GM19395 (cell line): ENCODE data around the gene BCL2A1.
A peak's percentile ranks its signal among the peaks of the same experiment; 100 is the strongest.
"Not testable (repeated sequence)": the region's sequence is repeated elsewhere in the genome, so short reads cannot be mapped to it uniquely, and the experiment has no call there.

ENCODE experiments used
- ATAC-seq: cut with Tn5 transposase; IDR thresholded peaks from one replicate; pipeline ENCODE4 v1.9.1; 2021; ENCODE audit warnings: mild to moderate bottlenecking, moderate library complexity; ENCODE audit not compliant: unreplicated experiment

Gene BCL2A1

DNA sequence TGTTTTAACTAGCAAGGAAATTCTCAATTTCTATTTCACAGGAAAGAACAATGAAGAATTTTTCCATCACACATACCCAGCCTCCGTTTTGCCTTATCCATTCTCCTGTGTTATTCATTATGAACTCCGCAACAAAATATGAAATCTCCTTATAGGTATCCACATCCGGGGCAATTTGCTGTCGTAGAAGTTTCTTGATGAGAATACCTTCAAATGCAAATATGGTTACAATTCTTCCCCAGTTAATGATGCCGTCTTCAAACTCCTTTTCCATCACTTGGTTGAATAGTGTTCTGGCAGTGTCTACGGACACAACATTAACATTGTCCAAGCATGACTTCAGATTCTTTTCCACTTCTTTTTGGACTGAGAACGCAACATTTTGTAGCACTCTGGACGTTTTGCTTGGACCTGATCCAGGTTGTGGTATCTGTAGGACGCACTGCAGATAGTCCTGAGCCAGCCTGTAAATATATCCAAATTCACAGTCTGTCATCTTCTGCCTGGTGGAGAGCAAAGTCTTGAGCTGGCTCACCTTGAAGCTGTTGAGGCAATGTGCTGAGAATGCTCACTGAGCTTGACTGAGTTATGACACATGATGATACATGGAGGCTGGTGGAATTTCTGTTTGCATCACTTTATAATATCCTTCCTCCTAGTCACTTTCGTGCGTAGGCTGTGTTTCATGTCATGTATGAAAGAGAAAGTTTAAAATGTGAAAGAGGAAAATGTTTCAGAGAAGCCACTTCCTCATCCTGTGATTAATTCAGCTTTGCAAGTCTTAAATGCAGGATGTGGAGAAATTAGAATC, at the start of gene BCL2A1:
BCL2A1 (minus strand) TSS at position 573 of the 811 bp plus-strand sequence; CDS start at position 496, 77 bp downstream.
- peak; percentile 68 for ATAC-seq

DNA sequence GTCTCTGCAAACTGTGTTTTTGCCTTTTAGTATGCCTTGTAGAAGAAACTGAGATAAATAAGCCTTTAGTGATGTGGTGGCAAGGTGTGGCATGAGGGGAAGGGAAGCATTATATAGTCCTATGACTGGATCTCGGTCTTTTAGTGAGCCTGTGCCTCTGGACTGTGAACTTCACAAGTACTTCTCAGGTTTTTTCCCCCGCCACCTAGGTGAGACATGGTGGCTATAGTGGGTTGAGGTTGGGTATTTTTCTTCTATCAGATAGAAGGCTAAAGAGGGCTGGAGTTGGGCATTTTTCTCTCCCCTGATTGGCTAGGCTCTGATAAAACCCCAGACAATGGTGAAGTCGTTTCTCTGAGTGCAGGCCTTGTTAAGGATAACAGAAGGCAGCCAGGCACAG, 49.7 kb upstream of the BCL2A1 start:
- ATAC-seq, result no peak

DNA sequence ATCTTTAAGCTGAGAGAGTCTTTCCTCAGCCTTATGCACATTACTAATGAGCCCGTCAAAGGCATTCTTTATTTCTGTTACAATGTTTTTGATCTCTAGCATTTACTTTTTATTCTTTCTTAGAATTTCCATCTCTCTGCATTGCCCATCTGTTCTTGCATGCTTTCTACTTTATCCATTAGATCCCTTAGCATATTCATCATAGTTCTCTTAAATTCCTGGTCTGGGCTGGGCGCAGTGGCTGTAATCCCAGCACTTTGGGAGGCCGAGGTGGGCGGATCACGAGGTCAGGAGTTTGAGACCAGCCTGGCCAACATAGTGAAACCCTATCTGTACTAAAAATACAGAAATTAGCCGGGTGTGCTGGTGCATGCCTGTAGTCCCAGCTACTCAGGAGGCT, 49.2 kb upstream of the BCL2A1 start:
- not testable (repeated sequence) for ATAC-seq

DNA sequence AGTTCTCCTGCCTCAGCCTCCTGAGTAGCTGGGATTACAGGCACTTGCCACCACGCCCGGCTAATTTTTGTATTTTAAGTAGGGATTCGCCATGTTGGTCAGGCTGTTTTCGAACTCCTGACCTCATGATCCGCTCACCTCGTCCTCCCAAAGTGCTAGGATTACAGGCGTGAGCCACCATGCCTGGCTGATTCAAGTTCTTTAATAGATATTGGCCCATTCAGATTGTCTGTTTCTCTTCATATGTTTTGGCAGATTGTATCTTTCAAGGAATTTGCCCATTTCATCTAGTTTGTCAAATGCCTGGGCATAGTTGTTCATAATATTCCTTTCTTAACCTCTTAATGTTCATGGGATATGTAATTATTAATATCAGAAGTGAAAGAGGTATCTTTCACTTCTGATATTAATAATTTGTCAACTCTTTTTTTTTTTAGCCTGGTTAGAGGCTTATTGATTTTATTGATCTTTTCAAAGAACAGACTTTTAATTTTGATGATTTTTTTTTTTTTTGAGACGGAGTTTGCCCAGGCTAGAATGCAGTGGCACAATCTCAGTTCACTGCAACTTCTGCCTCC, 48.3 kb upstream of the BCL2A1 start:
- no peak for ATAC-seq

DNA sequence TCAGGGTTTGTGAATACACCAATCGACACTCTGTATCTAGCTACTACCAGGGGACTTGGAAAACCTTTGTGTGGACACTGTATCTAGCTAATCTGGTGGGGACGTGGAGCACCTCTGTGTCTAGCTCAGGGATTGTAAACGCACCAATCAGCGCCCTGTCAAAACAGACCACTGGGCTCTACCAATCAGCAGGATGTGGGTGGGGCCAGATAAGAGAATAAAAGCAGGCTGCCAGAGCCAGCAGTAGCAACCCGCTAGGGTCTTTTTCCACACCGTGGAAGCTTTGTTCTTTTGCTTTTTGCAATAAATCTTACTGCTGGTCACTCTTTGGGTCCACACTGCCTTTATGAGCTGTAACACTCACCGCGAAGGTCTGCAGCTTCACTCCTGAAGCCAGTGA, 46.1 kb upstream of the BCL2A1 start:
- not testable (repeated sequence) for ATAC-seq

DNA sequence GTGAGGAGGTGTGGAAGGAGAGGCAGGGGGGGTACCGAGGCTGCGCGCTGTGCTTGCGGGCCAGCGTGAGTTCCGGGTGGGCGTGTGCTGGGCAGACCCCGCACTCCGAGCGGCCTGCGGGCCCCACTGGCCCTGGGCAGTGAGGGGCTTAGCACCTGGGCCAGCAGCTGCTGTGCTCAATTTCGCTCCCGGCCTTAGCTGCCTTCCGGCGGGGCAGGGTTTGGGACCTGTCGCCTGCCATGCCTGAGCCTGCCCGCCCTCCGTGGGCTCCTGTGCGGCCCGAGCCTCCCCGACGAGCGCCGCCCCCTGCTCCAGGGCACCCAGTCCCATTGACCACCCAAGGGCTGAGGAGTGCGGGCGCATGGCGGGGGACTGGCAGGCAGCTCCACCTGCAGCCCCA, 45.5 kb upstream of the BCL2A1 start:
- not testable (repeated sequence) for ATAC-seq

DNA sequence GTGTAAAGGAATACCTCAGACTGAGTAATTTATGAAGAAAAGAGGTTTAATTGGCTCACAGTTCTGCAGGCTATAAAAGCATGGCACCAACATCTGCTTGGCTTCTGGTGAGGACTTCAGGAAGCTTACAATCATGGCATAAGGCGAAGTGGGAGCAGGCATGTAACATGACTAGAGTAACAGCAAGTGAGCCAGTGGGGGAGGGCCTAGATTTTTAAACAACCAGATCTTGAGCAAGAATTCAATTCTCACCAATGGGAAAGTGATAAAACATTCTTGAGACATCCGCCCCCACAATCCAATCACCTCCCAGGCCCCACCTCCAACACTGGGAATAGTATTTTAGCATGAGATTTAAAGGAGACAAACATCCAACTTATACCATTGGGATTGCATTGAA, 44.2 kb upstream of the BCL2A1 start:
- ATAC-seq, result no peak

DNA sequence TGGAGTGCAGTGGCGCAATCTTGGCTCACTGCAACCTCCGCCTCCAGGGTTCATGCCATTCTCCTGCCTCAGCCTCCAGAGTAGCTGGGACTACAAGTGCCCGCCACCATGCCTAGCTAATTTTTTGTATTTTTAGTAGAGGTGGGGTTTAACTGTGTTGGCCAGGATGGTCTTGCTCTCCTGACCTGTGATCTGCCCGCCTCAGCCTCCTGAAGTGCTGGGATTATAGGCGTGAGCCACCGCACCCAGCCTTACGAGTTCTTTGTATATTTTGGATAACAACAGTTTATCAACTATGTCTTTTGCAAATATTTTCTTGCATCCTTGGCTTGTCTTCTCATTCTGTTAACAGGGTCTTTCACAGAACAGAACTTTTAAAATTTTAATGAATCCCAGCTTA, 43.2 kb upstream of the BCL2A1 start:
- not testable (repeated sequence) for ATAC-seq

DNA sequence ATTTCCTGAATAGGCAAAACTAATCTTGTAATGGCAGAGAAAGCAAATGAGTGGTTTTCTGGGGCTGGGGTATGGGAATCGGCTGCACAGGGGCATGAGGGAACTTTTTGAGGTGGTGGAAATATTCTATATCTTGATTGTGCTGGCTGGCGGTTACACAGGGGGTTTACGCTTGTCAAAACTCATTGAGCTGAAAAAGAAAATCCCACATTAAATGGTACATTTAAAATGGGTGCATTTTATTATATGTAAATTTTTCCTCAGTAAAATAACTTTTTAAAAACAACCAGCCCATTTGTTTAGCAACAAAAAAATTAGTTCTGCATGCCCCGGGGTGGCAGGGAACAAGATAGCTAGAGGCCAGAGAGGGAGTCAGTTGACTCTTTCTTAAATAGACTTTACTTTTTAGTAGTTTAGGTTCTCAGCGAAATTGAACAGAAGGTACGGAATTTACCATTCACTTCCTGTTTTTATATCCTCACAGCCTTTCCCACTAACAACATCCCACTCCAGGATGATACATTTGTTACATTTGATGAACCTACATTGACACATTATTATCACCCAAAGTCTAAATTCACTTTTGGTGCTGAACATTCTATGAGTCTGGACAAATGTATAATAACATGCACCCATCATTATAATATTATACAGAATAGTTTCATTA, 41.2 kb upstream of the BCL2A1 start:
- ATAC-seq, result no peak

DNA sequence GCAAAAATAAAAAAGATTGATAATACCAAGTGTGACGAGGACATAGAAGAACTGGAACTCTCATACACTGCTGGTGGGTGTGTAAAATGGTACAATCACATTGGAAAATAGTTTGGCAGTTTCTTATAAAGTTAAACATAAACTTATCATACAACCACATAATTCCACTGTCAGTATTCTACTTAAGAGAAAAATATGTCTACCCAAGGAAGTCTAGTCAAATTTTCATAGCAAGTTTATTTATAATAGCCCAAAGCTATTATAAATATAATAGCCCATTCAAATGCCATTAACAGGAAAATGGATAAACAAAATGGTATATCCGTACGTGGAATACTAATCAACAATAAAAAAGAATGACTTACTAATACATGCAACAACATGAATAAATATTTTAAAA, 40.6 kb upstream of the BCL2A1 start:
- no peak for ATAC-seq

DNA sequence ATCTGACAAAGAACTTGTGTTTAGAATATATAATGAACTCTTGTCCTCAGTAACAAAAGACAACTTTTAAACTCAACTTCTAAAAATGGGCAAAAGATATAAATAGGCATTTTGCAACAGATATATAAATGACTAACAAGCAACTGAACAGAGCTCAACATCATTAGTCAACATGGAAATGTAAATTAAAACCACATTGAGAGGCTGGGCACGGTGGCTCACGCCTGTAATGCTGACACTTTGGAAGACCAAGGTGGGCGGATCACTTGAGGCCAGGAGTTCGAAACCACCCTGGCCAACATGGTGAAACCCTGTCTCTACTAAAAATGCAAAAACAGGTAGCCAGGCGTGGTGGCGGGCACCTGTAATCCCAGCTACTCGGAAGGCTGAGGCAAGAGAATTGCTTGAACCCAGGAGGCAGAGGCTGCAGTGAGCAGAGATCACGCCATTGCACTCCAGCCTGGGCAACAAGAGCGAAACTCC, 40.1 kb upstream of the BCL2A1 start:
- peak; percentile 50 for ATAC-seq

DNA sequence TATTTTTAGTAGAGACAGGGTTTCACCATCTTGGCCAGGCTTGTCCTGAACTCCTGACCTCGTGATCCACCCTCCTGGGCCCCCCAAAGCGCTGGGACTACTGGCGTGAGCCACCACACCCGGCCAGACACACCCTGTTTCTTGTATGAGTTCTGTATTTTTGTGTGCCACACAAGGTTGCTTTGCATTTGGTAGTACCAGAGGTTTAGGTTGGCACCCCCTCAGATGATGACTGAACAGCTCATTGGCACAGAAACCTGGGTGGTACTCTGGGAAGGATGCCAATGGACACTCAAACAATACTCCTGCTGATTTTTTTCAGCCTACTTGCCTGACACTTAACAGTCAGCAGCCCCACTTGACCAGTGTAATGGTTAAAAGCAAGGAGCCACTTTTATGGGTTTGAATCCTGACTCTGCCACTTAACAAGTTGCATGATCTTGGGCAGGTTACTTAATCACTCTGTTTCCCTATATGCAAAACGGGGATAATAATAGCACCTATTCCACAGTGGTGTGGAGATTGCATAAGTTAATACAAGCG, 39.2 kb upstream of the BCL2A1 start:
- ATAC-seq, result peak; percentile 35

DNA sequence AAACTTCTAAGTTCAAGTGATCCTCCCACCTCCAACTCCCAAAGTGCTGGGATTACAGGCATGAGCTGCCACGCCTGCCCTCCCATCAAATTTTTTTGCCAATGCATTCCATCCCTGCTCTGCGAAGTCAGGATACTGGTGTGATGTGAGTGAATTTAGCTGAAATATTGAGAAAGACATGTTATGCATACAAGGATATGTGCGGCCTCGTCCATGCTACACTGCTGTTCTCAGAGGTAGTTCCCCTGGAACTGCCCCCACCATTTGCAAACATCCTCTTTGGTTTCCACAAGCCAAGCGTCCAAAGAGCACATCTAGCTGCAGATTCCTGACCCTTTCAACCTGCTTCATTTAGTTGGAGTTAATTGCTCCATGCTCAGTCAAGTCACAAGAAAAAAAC, 36.5 kb upstream of the BCL2A1 start:
- ATAC-seq, result no peak

DNA sequence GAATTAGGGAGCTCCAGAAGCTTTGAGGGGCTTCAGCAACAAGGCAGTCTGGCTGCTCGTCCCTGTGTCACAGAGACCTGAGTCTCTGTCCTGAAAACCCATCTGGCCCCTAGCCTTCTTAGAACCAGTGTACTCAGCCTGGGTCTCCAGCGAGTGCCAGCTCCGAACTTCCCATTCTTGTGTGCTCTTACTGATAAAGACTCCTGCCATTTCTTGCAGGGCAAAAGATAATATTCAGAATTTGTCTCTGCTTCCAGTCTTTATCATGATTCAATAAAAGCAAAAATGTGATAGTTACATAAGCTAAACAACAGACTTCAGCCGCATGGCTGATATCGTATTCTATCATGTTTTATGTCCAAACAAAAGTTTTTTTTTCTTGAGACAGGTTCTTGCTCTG, 36.0 kb upstream of the BCL2A1 start:
- ATAC-seq, result no peak

DNA sequence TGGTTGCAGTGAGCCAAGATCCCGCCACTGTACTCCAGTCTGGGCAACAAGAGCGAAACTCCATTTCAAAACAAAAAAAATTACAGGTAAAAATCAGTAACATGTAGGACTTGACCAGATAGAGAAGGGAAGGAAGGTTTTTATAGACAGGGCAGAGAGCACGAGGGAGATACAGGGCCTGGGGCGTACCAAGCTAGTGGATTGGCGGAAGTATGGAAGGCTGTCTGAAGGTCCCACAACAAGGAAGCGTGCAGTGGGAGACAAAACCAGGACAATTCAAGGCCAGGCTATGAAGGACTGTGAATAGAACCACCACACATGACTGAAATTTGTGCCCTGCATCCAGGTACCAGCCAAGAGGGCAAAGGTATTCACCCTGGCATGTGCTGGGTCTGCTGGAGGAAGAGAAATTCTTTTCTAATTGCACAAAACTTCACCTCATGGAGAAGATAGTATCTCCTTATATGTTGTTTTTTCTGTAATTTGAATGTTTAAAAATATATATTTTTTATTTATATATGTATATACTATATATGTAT, 33.0 kb upstream of the BCL2A1 start:
- no peak for ATAC-seq

DNA sequence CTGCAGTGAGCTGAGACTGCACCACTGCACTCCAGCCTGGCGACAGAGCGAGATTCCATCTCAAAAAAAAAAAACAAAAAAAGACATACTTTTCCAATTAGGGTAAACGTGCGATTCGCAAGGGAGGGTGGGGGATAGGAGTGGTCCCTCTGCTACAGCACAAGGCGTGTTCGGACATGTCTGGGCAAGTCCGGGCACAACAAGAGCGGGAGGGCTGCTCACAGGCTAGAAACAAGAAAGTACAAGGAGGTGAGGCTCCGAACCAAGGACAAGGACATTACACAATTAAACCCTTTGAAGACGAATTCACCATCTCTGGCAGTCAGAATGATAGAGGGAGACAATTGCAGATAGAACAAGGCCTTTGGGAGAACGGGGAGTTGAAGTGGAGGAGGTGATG, 32.2 kb upstream of the BCL2A1 start:
- no peak for ATAC-seq

DNA sequence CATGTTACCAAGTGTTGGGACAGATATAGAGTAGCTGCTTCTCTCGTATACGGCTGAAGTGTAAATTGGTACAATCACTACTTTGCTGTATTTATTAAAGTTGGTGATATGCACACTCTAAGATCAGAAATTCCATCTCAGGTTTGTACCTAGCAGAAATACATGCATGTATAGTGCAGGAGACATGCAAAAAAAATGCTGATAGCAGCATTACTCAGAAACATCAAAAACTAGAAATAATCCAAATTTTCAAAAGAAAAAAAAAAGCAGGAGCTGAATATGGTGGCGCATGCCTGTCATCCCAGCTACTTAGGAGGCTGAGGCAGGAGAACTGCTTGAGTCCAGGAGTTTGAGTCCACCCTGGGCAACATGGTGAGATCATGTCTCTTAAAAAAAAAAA, 31.3 kb upstream of the BCL2A1 start:
- ATAC-seq, result no peak

DNA sequence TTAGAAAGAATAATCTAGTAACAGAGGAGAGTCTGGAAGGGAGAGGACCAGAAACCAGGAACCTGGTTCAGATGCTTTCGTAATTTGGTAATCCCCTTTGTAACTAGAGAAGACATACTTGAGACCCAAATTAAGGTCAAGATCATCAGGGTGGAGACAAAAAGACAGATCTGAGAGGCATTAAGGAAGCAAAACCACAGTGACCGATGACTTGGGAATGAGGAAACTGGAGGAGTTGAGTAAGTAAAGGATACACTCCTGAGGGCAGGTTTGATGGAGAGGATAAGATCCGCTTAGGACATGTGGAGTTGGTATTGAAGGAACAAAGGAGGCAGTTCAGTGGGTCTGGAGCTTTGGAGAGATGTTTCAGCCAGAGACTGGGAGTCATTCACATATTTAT, 23.6 kb upstream of the BCL2A1 start:
- ATAC-seq, result no peak

DNA sequence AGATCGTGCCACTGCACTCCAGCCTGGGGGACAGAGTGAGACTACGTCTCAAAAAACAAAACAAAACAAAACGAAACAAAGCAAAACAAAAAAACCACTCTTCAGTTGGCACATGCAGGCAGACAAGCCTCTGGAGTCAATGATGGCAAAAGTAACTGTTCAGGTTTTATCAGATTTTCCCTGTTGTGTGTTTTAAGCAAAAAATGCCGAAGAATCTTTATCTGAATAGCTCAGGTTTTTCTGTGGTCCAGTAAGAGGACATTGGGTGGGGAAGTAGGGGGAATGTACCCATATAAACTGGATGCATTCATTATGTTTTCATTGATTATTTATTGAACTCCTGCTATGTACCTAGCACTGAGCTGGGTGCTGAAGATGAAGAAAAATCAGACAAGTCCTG, 20.8 kb upstream of the BCL2A1 start:
- no peak for ATAC-seq

DNA sequence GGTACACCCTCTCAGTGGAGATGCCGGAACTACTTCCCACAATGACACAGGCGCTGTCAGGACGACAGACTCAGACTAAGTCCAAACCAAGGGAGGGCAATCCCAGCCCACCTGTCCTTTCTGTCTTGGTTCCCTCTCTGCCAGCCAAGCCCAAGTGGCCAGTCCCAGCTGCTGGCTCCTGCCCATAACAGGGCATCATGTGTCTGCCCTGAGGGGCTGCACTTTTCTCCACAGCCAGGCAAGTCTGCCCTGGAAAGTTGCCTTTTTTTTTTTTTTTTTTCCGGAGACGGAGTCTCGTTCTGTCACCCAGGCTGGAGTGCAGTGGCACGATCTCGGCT, 20.0 kb upstream of the BCL2A1 start:
- no peak for ATAC-seq

DNA sequence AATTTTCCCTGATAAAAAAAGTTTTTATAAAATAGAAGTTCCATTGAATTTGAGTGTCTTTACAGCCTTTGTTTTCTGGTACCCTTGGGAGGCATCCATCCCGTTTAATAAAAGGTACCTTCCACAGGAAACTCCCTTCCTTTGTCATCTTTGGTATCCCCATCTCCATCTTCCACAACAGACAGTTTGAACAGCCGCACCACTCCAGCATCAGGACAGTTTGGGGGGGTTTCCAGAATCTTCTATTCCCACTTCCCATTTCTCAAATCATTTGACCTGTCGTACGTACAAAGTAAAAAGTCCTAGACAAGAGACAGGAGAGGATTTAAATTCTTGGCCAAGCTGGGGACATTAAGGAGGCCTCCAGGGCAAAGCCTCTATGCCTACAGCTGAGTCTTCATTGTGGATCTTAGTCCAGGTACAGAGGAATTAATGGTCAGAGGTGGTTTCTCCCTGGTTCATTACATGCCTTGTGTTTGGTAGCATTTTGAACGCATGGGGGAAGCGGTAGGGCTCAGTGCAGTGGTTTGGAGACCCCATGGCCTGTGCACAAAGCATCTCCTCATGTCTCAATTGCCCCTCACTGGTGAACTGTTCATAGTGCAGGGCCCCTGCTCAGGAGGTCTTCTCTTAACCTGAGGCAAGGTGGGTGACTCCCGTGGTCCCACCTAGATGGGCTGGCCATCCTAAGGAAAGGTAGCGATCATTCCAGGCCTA, 19.4 kb upstream of the BCL2A1 start:
- ATAC-seq, result no peak
